Transverse colon (tissue), 4 donors: ENCODE results near the gene RYR3. TPM values are rescaled to one million over a fixed set of nuclear protein-coding genes. Genes with fewer than 3 reads are reported as not detected.
"Not testable (repeated sequence)": the region's sequence is repeated elsewhere in the genome, so short reads cannot be mapped to it uniquely, and the experiment has no call there.

Source experiments
- DNase-seq: peaks from one replicate; pipeline ENCODE4 v3.0.0-alpha.2; 2019
- H3K27ac ChIP-seq, 4 donors: fragments of 200-600 bp; sonication (generic); 2 replicates each; pipeline ENCODE4 v1.5.1; 2016 to 2018; ENCODE audit warnings: inconsistent platforms in 4 of 4
- H3K27me3 ChIP-seq: fragments of 200-600 bp; sonication (generic); 2 replicates; pipeline ENCODE4 v1.5.1; 2017; ENCODE audit warnings: inconsistent platforms
- H3K36me3 ChIP-seq, 4 donors: fragments of 200-600 bp; sonication (generic); 2 replicates each; pipeline ENCODE4 v1.5.1; 2017 to 2019; ENCODE audit warnings: inconsistent platforms in 4 of 4
- H3K4me1 ChIP-seq, 4 donors: fragments of 200-600 bp; sonication (generic); 2 replicates each; pipeline ENCODE4 v1.5.1; 2017 to 2020; ENCODE audit warnings: inconsistent platforms in 4 of 4
- H3K4me3 ChIP-seq, 4 donors: fragments of 200-600 bp; sonication (generic); 1 replicate in 1 of 4; 2 replicates in 3 of 4; pipeline versions ENCODE4 v1.5.1 to v1.6.1; 2017 to 2019; ENCODE audit warnings: inconsistent platforms in 4 of 4
- H3K9me3 ChIP-seq, 2 donors: fragments of 200-600 bp; sonication (generic); 2 replicates each; pipeline ENCODE4 v1.5.1; 2017 to 2019; ENCODE audit warnings: inconsistent platforms in 2 of 2
- CTCF ChIP-seq, 5 experiments: fragments of 200-600 bp in 3 of 5; fragments of 450-650 bp in 2 of 5; sonication (generic) in 3 of 5; IDR thresholded peaks; 1 replicate in 2 of 5; 2 replicates in 3 of 5; pipeline ENCODE4 v1.5.1; 2016 to 2017; ENCODE audit warnings: antibody characterized with exemption in 5 of 5, inconsistent platforms in 3 of 5, mild to moderate bottlenecking in 2 of 5, moderate library complexity in 1 of 5
- EP300 ChIP-seq: sonication (generic); formaldehyde crosslinking; IDR thresholded peaks from one replicate; pipeline ENCODE4 v1.6.1; 2017; ENCODE audit warnings: antibody characterized with exemption, low read depth
- POLR2A ChIP-seq: fragments of 450-650 bp; IDR thresholded peaks from one replicate; pipeline ENCODE4 v1.6.1; 2016; ENCODE audit warnings: antibody characterized with exemption, mild to moderate bottlenecking, moderate library complexity
- POLR2AphosphoS5 ChIP-seq, 3 donors: sonication (generic); formaldehyde crosslinking; IDR thresholded peaks; one replicate each; pipeline ENCODE4 v1.6.1; 2016; ENCODE audit warnings: antibody characterized with exemption in 3 of 3
- WGBS, 2 donors: methylation state at CpG; one replicate each; pipeline ENCODE4 v1.1.5; 2018; ENCODE audit warnings: low coverage in 1 of 2; 5-methylcytosine and 5-hydroxymethylcytosine counted together
- in situ Hi-C, 4 donors: fragments of 200-750 bp; cut with MboI; loops; one replicate each; pipeline versions ENCODE4 v1.15.0 to v1.15.1; 2017; ENCODE audit warnings: low sequenced_read_pairs in 3 of 4, low pct_ligation_motif_present in 1 of 4, low pct_unique_long_range_greater_than_20kb in 1 of 4
- intact Hi-C: fragments of 100-400 bp; cut with DNase I; formaldehyde crosslinking; loops from one replicate; pipeline ENCODE4 v1.15.1; 2023; ENCODE audit warnings: low total_unique reads
- total RNA-seq, 4 donors: library from RNA; depleted of rRNA; stranded (reverse); fragments of >200 nt; gene quantifications; one replicate each; pipeline ENCODE4 v1.1.0, GENCODE V29; 2016

RYR3 gene
- total RNA-seq, 4 donors from 2014 or later: 0.96 to 9.7 (median 5.4) TPM

- Histone ChIP-seq H3K36me3 (no peaks in the 10 kb centered on the region), H3K27ac (no peak overlapping the region), H3K4me1 (no peaks in the 10 kb centered on the region), H3K27me3 (no peaks in the 10 kb centered on the region), H3K9me3 (peaks cover 0 to 5% of the 10 kb centered on the region in 2 donors), H3K4me3 (no peak overlapping the region)
- intact Hi-C loops: no loop called here
- DNase-seq: no peak
- WGBS, 2 donors: 70 to 78% methylated on average over 1 of the region's 1 CpG
- TF ChIP-seq EP300: no peak
- no peak for TF ChIP-seq POLR2A
- no peak for TF ChIP-seq CTCF (IDR thresholded peaks at IDR 0.05)
- TF ChIP-seq POLR2AphosphoS5 (IDR thresholded peaks at IDR 0.05): no peak
- in situ Hi-C loops: no loop called here
Observed at GRCh38 chr15:33569036-33569435, 258.3 kb downstream of the RYR3 start.

GRCh38 chr15:33577911-33578310 is 267.1 kb downstream of the RYR3 start:
- H3K9me3 ChIP-seq, H3K4me1 ChIP-seq, in situ Hi-C loops, H3K36me3 ChIP-seq, H3K27ac ChIP-seq, H3K4me3 ChIP-seq, intact Hi-C loops, DNase-seq, H3K27me3 ChIP-seq: not testable (repeated sequence)
- 67 to 69% methylated on average over 2 of the region's 2 CpGs for WGBS, 2 donors

GRCh38 chr15:33580526-33580925 is 269.8 kb downstream of the RYR3 start:
- in situ Hi-C loops: loop anchor here in 1 of 4 donors (10.0 kb wide), 1 partner anchor 64 kb away; no protein-coding TSS in a partner anchor
- WGBS, 2 donors: 68% methylated on average over 2 of the region's 2 CpGs; no CpG with 5 or more reads in 1 of the 2 donors
- H3K4me1 ChIP-seq: no peaks in the 10 kb centered on the region

GRCh38 chr15:33581032-33581431 is 270.3 kb downstream of the RYR3 start:
- WGBS, 2 donors: 49 to 75% methylated on average over 2 to 3 of the region's 3 CpGs
- H3K4me1 ChIP-seq: no peaks in the 10 kb centered on the region
- no peaks in the 10 kb centered on the region for H3K36me3 ChIP-seq
- H3K27ac ChIP-seq: no peak overlapping the region
- H3K27me3 ChIP-seq: no peaks in the 10 kb centered on the region
- no peak overlapping the region for H3K4me3 ChIP-seq
- intact Hi-C loops (no loop called here), in situ Hi-C loops (loop anchor here in 1 of 4 donors (10.0 kb wide), 1 partner anchor 64 kb away; no protein-coding TSS in a partner anchor)
- TF ChIP-seq EP300: no peak
- no peak for DNase-seq
- no peaks in the 10 kb centered on the region for H3K9me3 ChIP-seq

More at GRCh38 chr15:33580526-33580925, 269.8 kb downstream of the RYR3 start:
- intact Hi-C loops: no loop called here
- no peak for TF ChIP-seq POLR2AphosphoS5 (IDR thresholded peaks at IDR 0.05)
- no peak for TF ChIP-seq EP300
- no peak for TF ChIP-seq CTCF (IDR thresholded peaks at IDR 0.05)
- no peak for TF ChIP-seq POLR2A
- no peaks in the 10 kb centered on the region for H3K9me3 ChIP-seq
- H3K36me3 ChIP-seq: no peaks in the 10 kb centered on the region
- H3K27me3 ChIP-seq: no peaks in the 10 kb centered on the region
- no peak for DNase-seq
- no peak overlapping the region for H3K27ac ChIP-seq
- no peak overlapping the region for H3K4me3 ChIP-seq

- Histone ChIP-seq H3K4me3 (no peak overlapping the region), H3K27ac (no peak overlapping the region), H3K9me3 (no peaks in the 10 kb centered on the region), H3K36me3 (no peaks in the 10 kb centered on the region), H3K4me1 (no peaks in the 10 kb centered on the region), H3K27me3 (no peaks in the 10 kb centered on the region)
- in situ Hi-C loops: loop anchor here in 1 of 4 donors (10.0 kb wide), 1 partner anchor 60 kb away; no protein-coding TSS in a partner anchor
- 20 to 61% methylated on average over 1 to 8 of the region's 8 CpGs for WGBS, 2 donors
- TF ChIP-seq CTCF (IDR thresholded peaks at IDR 0.05): no peak
- no peak for TF ChIP-seq POLR2A
- TF ChIP-seq EP300: no peak
- no peak for TF ChIP-seq POLR2AphosphoS5 (IDR thresholded peaks at IDR 0.05)
- DNase-seq: no peak
- intact Hi-C loops: no loop called here
Observed at GRCh38 chr15:33584797-33585196, 274.0 kb downstream of the RYR3 start.
